ENCODE results near the gene IGSF8.

- TF ChIP-seq POLR2A (IDR thresholded peaks at IDR 0.05; ENCODE audit: low read depth, low read length) (no peak), TAF1 (IDR thresholded peaks at IDR 0.05; ENCODE audit: borderline replicate concordance, low read depth, low read length) (no peak)
Measured at GRCh38 chr1:160089883-160090282, 8.5 kb downstream of the IGSF8 start.

Measured in GM12892 (cell line).